PC-3 (cell line): Measurements from ENCODE around the gene BACH2. TPM values are rescaled to one million over a fixed set of nuclear protein-coding genes. Genes with fewer than 3 reads are reported as not detected.

Experiments
- ATAC-seq: fragments of 200-7000 bp; cut with Tn5 transposase; 2 replicates; pipeline ENCODE4 v1.9.1; 2020; ENCODE audit warnings: mild to moderate bottlenecking, moderate library complexity
- BruUV-seq: library from RNA; stranded (reverse); fragments of 400-500 nt; replicated peaks from 2 replicates; lab custom pipeline; 2021; lab: Mats Ljungman, UMichigan
- CTCF ChIA-PET: fragments of 300-600 bp; sonication (Branson Sonifier 250); formaldehyde crosslinking; loops from one replicate; lab custom pipeline; 2022; ENCODE audit warnings: antibody characterized with exemption; lab: Charles Lee
- POLR2A ChIA-PET: fragments of 300-600 bp; sonication (Branson Sonifier 250); formaldehyde crosslinking; loops from one replicate; lab custom pipeline; 2022; ENCODE audit warnings: antibody characterized with exemption; ENCODE audit not compliant: unreplicated experiment; lab: Charles Lee
- DNase-seq: peaks from one replicate; pipeline ENCODE4 v3.0.0-alpha.2; 2015
- H2AFZ ChIP-seq: fragments of 300-600 bp; sonication (generic); 2 replicates; pipeline ENCODE4 v1.6.0; 2016; ENCODE audit warnings: antibody characterized with exemption, low read length
- H3F3A ChIP-seq: fragments of 300-600 bp; sonication (generic); one replicate; pipeline ENCODE4 v1.6.0; 2017; ENCODE audit warnings: antibody characterized with exemption, low read length, control low read depth, mild to moderate bottlenecking; ENCODE audit not compliant: unreplicated experiment
- H3K27ac ChIP-seq: fragments of 300-600 bp; sonication (generic); 2 replicates; pipeline ENCODE4 v1.5.1; 2016; ENCODE audit warnings: mild to moderate bottlenecking, low read length
- H3K27me3 ChIP-seq: fragments of 300-600 bp; sonication (generic); 2 replicates; pipeline ENCODE4 v1.6.1; 2016; ENCODE audit warnings: low read length, mixed read lengths
- H3K36me3 ChIP-seq: fragments of 300-600 bp; sonication (generic); 2 replicates; pipeline ENCODE4 v1.6.1; 2016; ENCODE audit warnings: low read depth, mixed run types, low read length, mixed read lengths
- H3K4me1 ChIP-seq: fragments of 300-600 bp; sonication (generic); 2 replicates; pipeline ENCODE4 v1.5.1; 2016; ENCODE audit warnings: low read length; ENCODE audit not compliant: insufficient read depth
- H3K4me2 ChIP-seq: fragments of 300-600 bp; sonication (generic); 2 replicates; pipeline ENCODE4 v1.6.0; 2016; ENCODE audit warnings: low read length
- H3K4me3 ChIP-seq: fragments of 300-600 bp; sonication (generic); 2 replicates; pipeline ENCODE4 v1.5.1; 2016; ENCODE audit warnings: mild to moderate bottlenecking, low read length, mixed read lengths
- H3K79me2 ChIP-seq: fragments of 300-600 bp; sonication (generic); 2 replicates; pipeline ENCODE4 v1.6.1; 2017; ENCODE audit warnings: low read length, mixed read lengths
- H3K9ac ChIP-seq: fragments of 300-600 bp; sonication (generic); 2 replicates; pipeline ENCODE4 v1.6.0; 2016; ENCODE audit warnings: mild to moderate bottlenecking, low read length
- H3K9me2 ChIP-seq: fragments of 300-600 bp; sonication (generic); replicated peaks from 2 replicates; pipeline ENCODE4 v1.6.1; 2016; ENCODE audit warnings: mixed run types, low read length, mixed read lengths
- H3K9me3 ChIP-seq: fragments of 300-600 bp; sonication (generic); 2 replicates; pipeline ENCODE4 v1.6.1; 2016; ENCODE audit warnings: low read length, mixed read lengths
- H4K20me1 ChIP-seq: fragments of 300-600 bp; sonication (generic); 2 replicates; pipeline ENCODE4 v1.6.1; 2016; ENCODE audit warnings: low read length, mixed read lengths
- EZH2 ChIP-seq: fragments of 300-600 bp; sonication (generic); IDR thresholded peaks from one replicate; pipeline ENCODE4 v1.6.1; 2017; ENCODE audit warnings: antibody characterized with exemption, mild to moderate bottlenecking, low read length; ENCODE audit not compliant: unreplicated experiment
- EZH2phosphoT487 ChIP-seq: fragments of 300-600 bp; sonication (generic); IDR thresholded peaks from 2 replicates; pipeline ENCODE4 v1.6.1; 2018; ENCODE audit warnings: mild to moderate bottlenecking, antibody characterized with exemption, low read length, borderline replicate concordance
- intact Hi-C: fragments of 100-400 bp; cut with micrococcal nuclease; formaldehyde crosslinking; loops from 2 replicates; pipeline ENCODE4 v1.9.0; 2023
- total RNA-seq: library from RNA; depleted of rRNA; stranded (reverse); fragments of >200 nt; gene quantifications from 2 replicates; pipeline ENCODE4 v1.2.3, GENCODE V29; 2014
- TF ChIP-seq, protein P1 (sequence below): fragments of 300-600 bp; sonication (generic); conservative IDR thresholded peaks from 2 replicates; pipeline ENCODE4 v1.5.1; 2017; ENCODE audit warnings: antibody characterized with exemption, low read depth, mild to moderate bottlenecking, low read length

BACH2 gene
- total RNA-seq, 1 experiment from 2014 or later, result 7.0 TPM

GRCh38 chr6:90183587-90184333 lies 112.9 kb downstream of the BACH2 start:
- ATAC-seq (no peak), DNase-seq (no peak)
- Histone ChIP-seq H3K27me3 (no peaks in the 10 kb centered on the region), H3K36me3 (no peaks in the 10 kb centered on the region), H3K4me1 (peaks cover 3% of the 10 kb centered on the region; the same call in 1 of the 2 replicates), H4K20me1 (no peaks in the 10 kb centered on the region), H2AFZ (no peak overlapping the region), H3K27ac (no peak overlapping the region), H3K9me3 (no peaks in the 10 kb centered on the region), H3K9ac (no peak overlapping the region), H3K4me2 (no peak overlapping the region), H3K4me3 (no peak overlapping the region), H3F3A (no peaks in the 10 kb centered on the region), H3K9me2 (no peaks in the 10 kb centered on the region), H3K79me2 (no peaks in the 10 kb centered on the region)
- intact Hi-C loops, result no loop called here
- ChIA-PET CTCF (no interaction called here), POLR2A (no interaction called here)
- TF ChIP-seq EZH2phosphoT487 (no peak), EZH2 (no peak)
- TF ChIP-seq, protein P1, sequence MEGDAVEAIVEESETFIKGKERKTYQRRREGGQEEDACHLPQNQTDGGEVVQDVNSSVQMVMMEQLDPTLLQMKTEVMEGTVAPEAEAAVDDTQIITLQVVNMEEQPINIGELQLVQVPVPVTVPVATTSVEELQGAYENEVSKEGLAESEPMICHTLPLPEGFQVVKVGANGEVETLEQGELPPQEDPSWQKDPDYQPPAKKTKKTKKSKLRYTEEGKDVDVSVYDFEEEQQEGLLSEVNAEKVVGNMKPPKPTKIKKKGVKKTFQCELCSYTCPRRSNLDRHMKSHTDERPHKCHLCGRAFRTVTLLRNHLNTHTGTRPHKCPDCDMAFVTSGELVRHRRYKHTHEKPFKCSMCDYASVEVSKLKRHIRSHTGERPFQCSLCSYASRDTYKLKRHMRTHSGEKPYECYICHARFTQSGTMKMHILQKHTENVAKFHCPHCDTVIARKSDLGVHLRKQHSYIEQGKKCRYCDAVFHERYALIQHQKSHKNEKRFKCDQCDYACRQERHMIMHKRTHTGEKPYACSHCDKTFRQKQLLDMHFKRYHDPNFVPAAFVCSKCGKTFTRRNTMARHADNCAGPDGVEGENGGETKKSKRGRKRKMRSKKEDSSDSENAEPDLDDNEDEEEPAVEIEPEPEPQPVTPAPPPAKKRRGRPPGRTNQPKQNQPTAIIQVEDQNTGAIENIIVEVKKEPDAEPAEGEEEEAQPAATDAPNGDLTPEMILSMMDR, result no peak
- no TSS peak for BruUV-seq

DNA sequence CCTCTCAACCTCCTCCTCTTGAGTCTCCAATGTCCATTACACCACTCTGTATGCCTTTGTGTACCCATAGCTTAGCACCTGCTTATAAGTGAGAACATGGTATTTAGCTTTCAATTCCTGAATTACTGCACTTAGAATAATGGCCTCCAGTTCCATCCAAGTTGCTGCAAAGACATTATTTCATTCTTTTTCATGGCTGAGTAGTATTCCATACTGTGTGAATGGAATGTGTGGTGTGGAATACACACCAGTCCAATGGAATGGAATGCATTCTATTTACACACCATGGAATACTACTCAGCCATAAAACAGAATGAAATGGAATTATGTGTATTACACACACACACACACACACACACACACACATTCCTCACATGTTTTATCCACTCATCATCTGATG lies 116.1 kb downstream of the BACH2 start:
- Histone ChIP-seq H2AFZ (no peak overlapping the region), H3K9ac (no peak overlapping the region), H3K79me2 (no peaks in the 10 kb centered on the region), H3K4me3 (no peak overlapping the region), H3K9me3 (no peaks in the 10 kb centered on the region), H4K20me1 (no peaks in the 10 kb centered on the region), H3K9me2 (no peaks in the 10 kb centered on the region), H3K36me3 (no peaks in the 10 kb centered on the region), H3K27me3 (no peaks in the 10 kb centered on the region), H3K27ac (no peak overlapping the region), H3K4me1 (no peaks in the 10 kb centered on the region; the same call in 1 of the 2 replicates), H3K4me2 (no peak overlapping the region), H3F3A (no peaks in the 10 kb centered on the region)
- BruUV-seq, result no TSS peak
- TF ChIP-seq EZH2phosphoT487 (no peak), EZH2 (no peak)
- TF ChIP-seq, protein P1, result no peak
- ATAC-seq (no peak), DNase-seq (no peak)
- ChIA-PET CTCF (no interaction called here), POLR2A (no interaction called here)
- intact Hi-C loops, result no loop called here
